K562 (cell line): ENCODE results near the gene ADM5. TPM values are rescaled to one million over a fixed set of nuclear protein-coding genes. Genes with fewer than 3 reads are reported as not detected.
A peak's percentile ranks its signal among the peaks of the same experiment; 100 is the strongest.

Experiments used
- ARNT ChIP-seq, 2 experiments: fragments of 450-650 bp; IDR thresholded peaks; 2 replicates each; pipeline ENCODE4 v1.6.1; 2016; ENCODE audit warnings: mild to moderate bottlenecking in 1 of 2
- ATF3 ChIP-seq, 2 experiments: fragments of 450-650 bp in 1 of 2; sonication (generic) in 1 of 2; formaldehyde crosslinking in 1 of 2; IDR thresholded peaks in 1 of 2; conservative IDR thresholded peaks in 1 of 2; 2 replicates each; pipeline versions ENCODE4 v1.6.1 to v1.8.1; 2016 to 2023; ENCODE audit warnings: mild to moderate bottlenecking in 2 of 2, moderate library complexity in 2 of 2, inconsistent platforms in 1 of 2, missing genetic modification reagents in 1 of 2
- CEBPZ ChIP-seq: fragments of 150-350 bp; IDR thresholded peaks from 2 replicates; pipeline ENCODE4 v1.6.1; 2014; ENCODE audit warnings: low read depth, mild to moderate bottlenecking, low read length, borderline replicate concordance
- DLX4 ChIP-seq: fragments of 250-450 bp; sonication (Bioruptor Pico); IDR thresholded peaks from 2 replicates; pipeline ENCODE4 v1.6.1; 2021; ENCODE audit warnings: mild to moderate bottlenecking
- E2F6 ChIP-seq, 2 experiments: IDR thresholded peaks; 2 replicates each; pipeline ENCODE4 v1.6.1; 2011; ENCODE audit warnings: borderline replicate concordance in 1 of 2, control low read depth in 1 of 2, low read depth in 1 of 2, low read length in 1 of 2, mild to moderate bottlenecking in 1 of 2, mixed read lengths in 1 of 2, moderate library complexity in 1 of 2; ENCODE audit not compliant: insufficient read depth in 1 of 2, insufficient read length in 1 of 2, poor library complexity in 1 of 2, severe bottlenecking in 1 of 2; ENCODE audit errors: extremely low read depth in 1 of 2
- GTF2F1 ChIP-seq: IDR thresholded peaks from 2 replicates; pipeline ENCODE4 v1.6.1; 2011; ENCODE audit warnings: low read depth, low read length, improper control_type of control experiment
- MLX ChIP-seq, 2 experiments: fragments of 450-650 bp in 1 of 2; sonication (generic) in 1 of 2; formaldehyde crosslinking; conservative IDR thresholded peaks; 2 replicates each; pipeline versions ENCODE4 v1.4.0 to v1.8.1; 2020 to 2022; ENCODE audit warnings: mild to moderate bottlenecking in 1 of 2, missing genetic modification reagents in 1 of 2
- MTA2 ChIP-seq: fragments of 450-650 bp; IDR thresholded peaks from 2 replicates; pipeline ENCODE4 v1.6.1; 2016; ENCODE audit warnings: low read depth
- NKRF ChIP-seq: fragments of 450-650 bp; IDR thresholded peaks from 2 replicates; pipeline ENCODE4 v1.6.1; 2016; ENCODE audit warnings: borderline replicate concordance
- PATZ1 ChIP-seq: fragments of 250-450 bp; sonication (Bioruptor Pico); IDR thresholded peaks from 2 replicates; pipeline ENCODE4 v1.5.0; 2020; ENCODE audit warnings: mild to moderate bottlenecking, borderline replicate concordance
- SMAD1 ChIP-seq: fragments of 150-350 bp; IDR thresholded peaks from 2 replicates; pipeline ENCODE4 v1.6.1; 2014; ENCODE audit warnings: low read length, low read depth; ENCODE audit not compliant: partially characterized antibody
- SP1 ChIP-seq: sonication (generic); formaldehyde crosslinking; IDR thresholded peaks from 2 replicates; pipeline ENCODE4 v1.8.1; 2022; ENCODE audit warnings: mild to moderate bottlenecking, missing genetic modification reagents
- ZNF140 ChIP-seq: fragments of 250-450 bp; sonication (Bioruptor Pico); IDR thresholded peaks from 2 replicates; pipeline ENCODE4 v1.8.0; 2021; ENCODE audit warnings: moderate library complexity, mild to moderate bottlenecking, inconsistent platforms
- polyA plus RNA-seq, 8 experiments: library from polyadenylated mRNA; depleted of rRNA in 4 of 8; stranded (reverse) in 5 of 8; unstranded in 3 of 8; fragments of >200 nt; fragmentation: Nextera tagmentation in 2 of 8; fragmentation: Illumina TruSeq in 1 of 8; extraction: Ambion mirVana in 2 of 8; extraction: Trizol in 1 of 8; gene quantifications; 2 replicates each; pipeline versions ENCODE4 v1.2.1 to v1.2.3, GENCODE V29; 2011 to 2014; ENCODE audit warnings: inconsistent platforms in 1 of 8, missing spikeins in 1 of 8
- total RNA-seq, 7 experiments: library from RNA; depleted of rRNA in 6 of 7; stranded (reverse); fragments of >200 nt in 6 of 7; fragmentation: Illumina TruSeq in 2 of 7; extraction: Trizol in 2 of 7; gene quantifications; 2 replicates each; pipeline versions ENCODE4 v1.2.1 to v1.2.3, GENCODE V29; 2011 to 2021; ENCODE audit warnings: low replicate concordance in 1 of 7

The ADM5 gene
- total and polyA plus RNA-seq, 9 of the 15 experiments (the other 6 are each of a cell fraction or from before 2014, with no cell fraction given): 0.13 to 8.4 (median 2.0) TPM; not detected in 1

- no peak for TF ChIP-seq E2F6 (IDR thresholded peaks at IDR 0.05; ENCODE audit: borderline replicate concordance in 1 of 2, extremely low read depth in 1 of 2, insufficient read depth in 1 of 2, insufficient read length in 1 of 2, low read depth in 1 of 2, low read length in 1 of 2, poor library complexity in 1 of 2, severe bottlenecking in 1 of 2)
- no peak for TF ChIP-seq MLX (CRISPR knock-in tag; conservative IDR thresholded peaks at IDR 0.05)
- peak; percentile 66 for TF ChIP-seq SMAD1
- no peak for TF ChIP-seq DLX4 (CRISPR knock-in tag)
- no peak for TF ChIP-seq ZNF140
- peak; percentile 58; the same call in 1 of the 2 replicates for TF ChIP-seq ATF3 (IDR thresholded peaks at IDR 0.05)
- peak; percentile 38; the same call in 1 of the 2 replicates for TF ChIP-seq ATF3 (CRISPR knock-in tag; conservative IDR thresholded peaks at IDR 0.05)
- TF ChIP-seq SP1 (CRISPR knock-in tag): peak; percentile 97; the same call in 1 of the 2 replicates
- no peak for TF ChIP-seq PATZ1
- TF ChIP-seq GTF2F1: no peak
- peak in 1 of 2 experiments; percentile 91; a peak in 3 of 4 replicates for TF ChIP-seq ARNT (IDR thresholded peaks at IDR 0.05)
- no peak for TF ChIP-seq MTA2
- TF ChIP-seq NKRF: no peak
- no peak for TF ChIP-seq CEBPZ
Measured at GRCh38 chr19:49676136-49676783, 13.1 kb upstream of the ADM5 start (continued).
